GM12873 (cell line): Measurements from ENCODE around the gene KDM3A.

Source experiments
- TF ChIP-seq, protein P1 (sequence below): IDR thresholded peaks from 2 replicates; pipeline ENCODE4 v1.5.1; 2012; ENCODE audit warnings: low read depth, mild to moderate bottlenecking, moderate library complexity, low read length, control low read depth; ENCODE audit not compliant: insufficient read depth; ENCODE audit errors: missing control alignments

The KDM3A gene

DNA sequence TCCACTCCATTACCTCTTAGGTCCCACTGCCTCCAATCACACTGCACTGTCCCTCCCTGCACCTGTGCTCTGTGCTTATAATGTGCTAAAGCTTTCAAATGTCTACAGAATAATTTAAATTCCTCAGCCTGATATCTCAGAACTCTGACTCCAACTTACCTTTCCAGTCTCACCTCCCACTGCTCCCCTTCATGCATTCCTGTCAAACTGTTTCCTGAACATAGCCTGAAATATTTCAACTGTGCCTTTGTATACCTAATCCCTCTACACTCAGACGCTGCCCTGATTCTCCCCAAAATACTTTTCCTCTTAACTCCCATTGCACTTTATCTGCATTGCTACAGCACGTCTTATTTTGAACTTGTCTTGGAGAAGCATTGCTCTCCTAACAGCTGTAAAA is 81.5 kb downstream of the KDM3A start:
- TF ChIP-seq, protein P1, sequence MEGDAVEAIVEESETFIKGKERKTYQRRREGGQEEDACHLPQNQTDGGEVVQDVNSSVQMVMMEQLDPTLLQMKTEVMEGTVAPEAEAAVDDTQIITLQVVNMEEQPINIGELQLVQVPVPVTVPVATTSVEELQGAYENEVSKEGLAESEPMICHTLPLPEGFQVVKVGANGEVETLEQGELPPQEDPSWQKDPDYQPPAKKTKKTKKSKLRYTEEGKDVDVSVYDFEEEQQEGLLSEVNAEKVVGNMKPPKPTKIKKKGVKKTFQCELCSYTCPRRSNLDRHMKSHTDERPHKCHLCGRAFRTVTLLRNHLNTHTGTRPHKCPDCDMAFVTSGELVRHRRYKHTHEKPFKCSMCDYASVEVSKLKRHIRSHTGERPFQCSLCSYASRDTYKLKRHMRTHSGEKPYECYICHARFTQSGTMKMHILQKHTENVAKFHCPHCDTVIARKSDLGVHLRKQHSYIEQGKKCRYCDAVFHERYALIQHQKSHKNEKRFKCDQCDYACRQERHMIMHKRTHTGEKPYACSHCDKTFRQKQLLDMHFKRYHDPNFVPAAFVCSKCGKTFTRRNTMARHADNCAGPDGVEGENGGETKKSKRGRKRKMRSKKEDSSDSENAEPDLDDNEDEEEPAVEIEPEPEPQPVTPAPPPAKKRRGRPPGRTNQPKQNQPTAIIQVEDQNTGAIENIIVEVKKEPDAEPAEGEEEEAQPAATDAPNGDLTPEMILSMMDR, result no peak

DNA sequence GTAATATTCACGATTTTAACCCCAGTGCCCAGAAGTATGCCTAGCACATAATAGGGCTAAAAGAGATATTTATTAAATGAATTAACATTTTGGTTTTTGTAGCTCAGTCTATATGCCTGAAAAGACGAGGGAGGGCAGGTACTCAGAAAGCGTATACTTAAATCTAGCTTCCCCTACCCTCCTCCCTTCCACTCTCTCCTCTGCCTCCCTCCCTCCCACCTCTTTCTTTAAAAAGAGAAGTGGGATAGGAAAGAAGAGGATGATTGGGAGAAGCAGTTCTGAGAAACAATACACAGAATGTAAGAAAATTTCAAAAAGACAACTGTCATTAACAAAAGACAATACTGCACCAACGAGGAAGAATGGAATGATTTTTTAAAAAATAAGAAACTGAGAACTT is 82.3 kb downstream of the KDM3A start:
- TF ChIP-seq, protein P1, result no peak

GRCh38 chr2:86525421-86526340 is 84.5 kb downstream of the KDM3A start:
- TF ChIP-seq, protein P1, result no peak

- TF ChIP-seq, protein P1, result no peak
Measured at GRCh38 chr2:86533589-86533988, 92.4 kb downstream of the KDM3A start.

- TF ChIP-seq, protein P1, result no peak
Measured at GRCh38 chr2:86541334-86541733, 100.2 kb downstream of the KDM3A start.
